Putamen (tissue), 1 donor: ENCODE data around the gene ARL8A.
"Not testable (repeated sequence)": the region's sequence is repeated elsewhere in the genome, so short reads cannot be mapped to it uniquely, and the experiment has no call there.

Experiments used
- DNase-seq: peaks from one replicate; pipeline ENCODE4 v3.0.0-alpha.2; 2016; ENCODE audit warnings: low spot score

Gene ARL8A

DNA sequence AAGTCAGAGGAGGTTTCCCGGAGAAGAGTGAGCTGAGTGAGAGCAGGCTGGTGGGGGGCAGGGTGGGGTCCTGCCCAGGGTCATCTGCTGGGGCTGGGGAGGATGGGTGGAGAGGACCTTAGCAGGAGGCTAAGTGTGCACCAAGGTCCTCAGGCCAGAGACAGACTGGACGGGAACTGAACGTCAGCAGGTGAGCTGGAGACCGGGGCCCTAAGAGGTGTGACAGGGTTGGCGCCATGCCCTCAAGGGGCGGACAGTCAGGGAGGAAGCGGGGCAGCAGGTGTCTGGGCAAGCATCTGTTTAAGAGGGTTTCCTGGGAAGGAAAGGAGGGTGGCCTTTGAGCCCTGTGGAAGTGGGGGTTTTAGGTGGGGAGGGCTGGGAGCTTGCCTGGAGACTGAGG is 29.5 kb upstream of the ARL8A start:
- no peak for DNase-seq

- DNase-seq: no peak
Measured at GRCh38 chr1:202172015-202172355, 27.4 kb upstream of the ARL8A start.

DNA sequence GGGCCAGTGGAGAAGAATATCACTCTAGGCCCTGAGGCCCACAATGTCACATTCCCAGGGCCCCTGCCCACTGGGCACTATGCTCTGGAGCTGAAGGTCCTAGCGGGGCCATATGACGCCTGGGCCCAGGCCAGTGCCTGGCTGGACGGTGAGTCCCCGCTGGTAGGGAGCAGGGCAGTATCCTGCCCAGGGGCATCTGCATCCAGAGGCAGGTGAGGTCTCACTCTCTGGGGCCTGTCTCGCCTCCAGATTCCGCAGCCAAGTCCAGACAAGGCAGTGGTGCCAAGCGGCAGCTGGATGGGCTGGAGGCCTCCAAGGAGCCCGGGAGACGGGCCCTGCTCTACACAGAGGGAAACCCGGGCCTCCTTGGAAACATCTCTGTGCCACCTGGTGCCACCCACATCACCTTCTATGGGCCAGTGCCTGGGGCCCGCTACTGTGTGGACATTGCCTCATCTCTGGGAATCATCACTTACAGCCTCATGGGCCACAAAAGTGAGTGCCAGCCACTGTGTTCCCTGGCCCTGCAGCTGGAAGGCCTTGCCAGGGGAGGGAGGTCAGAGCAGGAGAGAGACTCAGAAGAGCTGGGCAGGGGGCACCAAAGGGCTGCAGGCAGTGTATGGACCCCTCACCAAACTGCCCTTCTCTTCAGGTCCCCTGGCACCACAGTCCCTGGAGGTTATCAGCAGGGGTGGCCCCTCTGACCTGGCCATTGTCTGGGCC is 26.9 kb upstream of the ARL8A start:
- no peak for DNase-seq

DNA sequence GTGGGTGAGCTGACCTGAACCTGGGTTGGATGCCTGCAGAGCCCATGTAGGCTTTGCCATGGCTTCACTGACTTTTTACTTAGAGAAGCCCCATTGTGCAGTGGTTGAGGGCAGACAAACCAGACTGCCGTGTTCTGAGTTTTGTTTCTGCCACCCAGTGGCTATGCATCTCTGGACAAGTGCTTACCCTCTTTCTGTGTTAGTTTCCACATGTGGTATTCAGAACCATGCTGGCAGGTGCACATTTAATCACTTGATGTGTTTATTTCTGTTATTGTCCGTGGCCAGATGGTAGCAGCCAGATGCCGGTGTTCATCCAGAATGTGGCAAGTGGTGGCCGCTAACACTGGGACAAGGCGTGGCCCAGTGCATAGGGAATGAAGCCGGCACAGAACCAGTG is 26.2 kb upstream of the ARL8A start:
- DNase-seq: no peak

DNA sequence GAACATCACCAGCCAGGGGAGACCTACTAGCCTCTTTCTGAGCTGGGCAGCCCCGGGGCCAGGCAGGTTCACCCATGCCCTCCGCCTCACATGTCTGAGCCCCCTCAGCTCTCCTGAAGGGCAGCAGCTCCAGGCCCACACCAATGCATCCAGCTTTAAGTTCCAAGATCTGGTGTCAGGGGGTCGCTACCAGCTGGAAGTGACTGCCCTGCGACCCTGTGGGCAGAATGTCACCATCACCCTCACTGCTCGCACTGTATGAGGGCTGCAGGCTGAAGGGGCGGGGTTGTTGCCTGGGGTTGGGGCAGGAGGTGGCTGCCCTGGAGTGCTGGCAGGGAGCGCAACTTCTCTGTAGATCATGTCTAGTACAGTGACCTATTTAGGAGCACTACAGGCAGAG is 24.3 kb upstream of the ARL8A start:
- DNase-seq: no peak

DNA sequence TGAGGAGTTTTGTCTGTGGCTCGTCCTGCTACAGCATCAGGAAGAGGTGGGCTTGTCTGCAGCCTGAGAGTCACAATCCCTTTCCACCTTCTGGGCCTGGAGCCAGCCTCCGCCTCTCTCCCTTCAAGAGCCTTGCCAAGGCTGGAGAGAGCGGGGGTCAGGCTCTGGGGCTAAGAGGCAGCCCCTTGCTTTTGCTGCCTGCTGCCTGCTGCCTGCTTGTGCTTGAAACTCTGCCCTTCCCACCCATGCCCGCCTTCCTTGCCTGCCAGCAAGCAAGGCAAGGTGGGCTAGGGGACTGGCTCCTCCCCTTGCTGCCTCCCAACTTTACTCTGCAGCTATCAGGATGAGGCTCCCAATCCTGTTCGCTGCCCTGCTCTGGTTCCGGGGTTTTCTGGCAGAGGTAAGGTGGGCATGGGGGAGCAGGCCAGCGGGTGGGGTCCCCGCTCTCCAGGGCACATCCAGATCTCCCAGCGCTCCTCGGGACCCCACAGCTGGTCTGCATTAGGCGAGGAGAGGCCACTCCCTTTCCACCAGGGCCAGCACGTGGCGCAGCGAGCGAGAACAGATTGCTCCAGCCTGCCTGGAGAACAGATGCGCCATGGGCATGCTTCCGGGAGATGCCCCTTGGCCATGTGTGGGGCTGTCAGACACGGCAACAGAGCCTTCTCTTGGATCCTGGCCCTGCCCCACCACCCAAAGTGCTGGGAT is 23.3 kb upstream of the ARL8A start:
- DNase-seq: no peak

GRCh38 chr1:202167054-202167453 is 22.5 kb upstream of the ARL8A start:
- not testable (repeated sequence) for DNase-seq

GRCh38 chr1:202165942-202166843 is 21.7 kb upstream of the ARL8A start:
- DNase-seq: no peak

DNA sequence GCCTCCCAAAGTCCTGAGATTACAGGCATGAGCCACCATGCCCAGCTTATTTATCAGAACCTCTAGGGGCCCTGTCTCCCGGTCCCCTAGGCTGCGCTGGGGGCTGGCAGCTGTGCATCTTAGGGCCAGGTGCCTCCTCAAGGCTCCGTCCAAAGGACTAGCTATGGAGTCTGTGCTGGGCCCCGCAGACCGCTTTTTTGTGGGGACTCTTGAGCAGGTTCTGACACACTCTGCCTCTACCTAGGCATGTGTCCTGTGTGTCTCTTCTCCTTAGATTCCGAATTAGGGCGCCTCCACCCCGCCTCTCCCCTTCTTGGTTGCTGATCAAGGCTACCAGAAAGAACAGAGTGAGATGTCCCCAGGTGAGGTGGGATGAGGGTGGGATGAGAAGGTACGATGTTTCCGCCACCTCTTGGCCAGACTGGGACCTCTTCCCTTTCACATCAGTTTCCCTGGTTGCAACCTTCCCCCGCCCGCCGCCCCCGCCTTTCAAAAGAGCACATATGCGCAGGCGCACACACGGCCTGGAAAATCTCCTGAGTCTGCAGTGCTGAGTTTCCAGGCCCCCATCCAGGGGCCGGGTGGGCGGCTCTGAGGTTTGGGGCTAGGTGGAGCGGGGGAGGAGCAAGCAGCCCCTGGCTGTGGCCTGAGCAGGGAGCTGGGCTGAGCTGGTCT is 20.9 kb upstream of the ARL8A start:
- DNase-seq: peak; percentile 68

DNA sequence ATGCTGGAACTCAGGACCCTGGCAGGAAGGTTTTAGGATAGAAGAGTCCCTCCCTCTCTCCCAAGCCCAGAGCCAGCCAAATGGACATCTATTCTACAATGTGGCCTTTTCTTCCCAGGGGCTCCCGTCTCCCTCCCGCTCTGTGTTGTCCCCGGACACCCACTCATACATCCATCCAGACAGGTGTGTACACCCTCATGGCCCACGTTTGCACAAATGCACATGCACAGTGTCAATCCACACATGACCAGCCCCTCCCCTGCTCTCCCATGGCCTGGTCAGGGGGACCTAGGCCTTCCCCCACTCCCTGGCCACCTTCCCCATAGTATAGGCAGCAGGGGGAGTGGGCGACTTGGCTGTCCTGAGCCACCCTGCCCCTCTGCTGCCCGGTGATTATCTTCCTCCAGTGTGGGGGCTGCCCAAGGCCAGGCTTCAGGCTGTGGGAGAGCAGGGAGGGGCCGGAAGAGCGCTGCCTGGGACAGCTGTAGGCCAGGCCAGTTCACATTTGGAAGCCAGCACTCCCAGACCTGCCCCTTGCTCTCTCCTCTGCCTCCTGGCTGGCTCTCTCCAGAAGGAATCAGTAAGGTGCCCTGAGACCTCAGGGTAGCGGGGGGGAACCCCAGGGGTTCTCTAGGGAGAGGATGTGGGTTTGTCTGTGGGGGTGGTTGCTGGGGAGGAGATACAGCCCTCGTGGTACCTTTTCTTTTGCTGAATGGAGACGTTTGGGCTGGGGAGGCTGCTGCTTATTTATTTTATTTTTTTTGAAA is 19.9 kb upstream of the ARL8A start:
- DNase-seq: no peak

DNA sequence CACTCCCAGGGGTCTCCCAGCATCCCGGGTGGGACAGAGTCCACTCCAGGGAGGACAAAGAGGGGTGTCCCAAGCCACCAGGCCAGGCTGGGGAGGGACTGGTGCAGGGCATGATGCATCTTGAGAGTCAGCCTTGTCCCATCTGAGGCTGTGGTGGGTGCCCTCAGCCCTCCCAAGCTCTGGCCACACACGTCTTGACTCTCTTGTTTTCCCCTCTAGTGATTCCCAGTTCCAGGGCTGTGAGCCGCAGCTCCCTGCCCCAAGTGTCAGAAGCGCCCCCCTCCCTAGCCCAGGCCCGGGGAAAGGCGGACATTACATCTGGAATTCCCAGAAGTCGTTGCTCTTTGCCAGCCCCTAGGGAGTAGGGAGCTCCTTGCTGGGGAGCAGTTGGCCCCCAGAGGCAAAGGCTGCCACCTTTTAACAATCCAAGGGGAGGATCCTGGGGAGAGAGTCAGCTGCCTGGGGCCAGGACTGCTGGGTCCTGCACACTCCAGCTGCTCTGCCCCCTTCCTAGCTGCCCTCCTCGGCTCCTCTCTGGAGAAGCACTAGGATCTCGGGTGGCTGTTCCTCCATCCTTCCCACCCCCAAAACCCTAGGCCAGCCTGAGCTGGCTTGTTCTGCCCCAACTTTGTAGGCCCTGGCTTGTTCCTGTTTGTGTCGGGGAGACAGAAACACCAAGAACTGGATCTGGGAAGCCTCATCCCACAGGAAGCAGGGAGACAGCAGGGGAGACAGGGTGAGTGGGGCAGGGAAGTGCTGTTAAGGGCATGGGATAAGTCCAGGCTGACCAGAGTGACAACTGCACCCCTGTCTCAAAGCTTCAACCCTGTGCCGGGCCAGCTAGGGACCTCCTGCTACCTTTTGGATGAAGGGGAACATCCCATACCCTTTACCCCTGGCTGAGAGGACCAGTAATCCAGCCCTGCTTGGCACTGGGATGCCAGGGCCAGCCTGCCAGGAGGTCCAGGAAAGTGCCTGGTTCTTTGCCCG is 19.0 kb upstream of the ARL8A start:
- no peak for DNase-seq

- DNase-seq: no peak
Measured at GRCh38 chr1:202162418-202163280, 18.1 kb upstream of the ARL8A start.

DNA sequence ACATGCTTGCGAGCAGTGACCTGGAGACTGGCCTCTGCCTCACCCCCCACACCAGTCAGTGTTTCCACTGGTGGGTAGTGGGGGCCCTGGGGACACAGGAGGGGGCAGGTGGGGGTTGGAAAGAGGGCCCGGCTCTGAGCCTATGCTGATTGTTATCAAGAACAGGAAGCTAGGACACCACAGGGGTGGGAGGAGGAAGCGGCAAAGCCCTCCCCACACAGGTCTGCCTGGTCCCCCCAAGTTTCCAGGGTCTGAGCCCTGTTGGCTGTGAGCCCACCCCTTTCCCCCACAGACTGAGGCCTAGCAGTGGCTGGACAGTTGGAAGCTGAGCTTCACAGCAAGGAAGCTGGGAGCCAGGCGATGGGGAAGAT is 17.5 kb upstream of the ARL8A start:
- no peak for DNase-seq

- DNase-seq: no peak
Measured at GRCh38 chr1:202161151-202162046, 16.9 kb upstream of the ARL8A start.

GRCh38 chr1:202160377-202160940 is 15.9 kb upstream of the ARL8A start, which contains the start of gene PTPN7:
Gene PTPN7, minus strand, starts transcription at chr1:202160602. Its CDS starts 1,200 bp downstream, at chr1:202159402.
- no peak for DNase-seq

GRCh38 chr1:202159534-202160371 is 15.2 kb upstream of the ARL8A start:
- DNase-seq: no peak
